Measurements from ENCODE around the gene ASB8. TPM values are rescaled to one million over a fixed set of nuclear protein-coding genes. Genes with fewer than 3 reads are reported as not detected.
"Not testable (repeated sequence)": the region's sequence is repeated elsewhere in the genome, so short reads cannot be mapped to it uniquely, and the experiment has no call there.

The ASB8 gene
- total RNA-seq, 1 donor from 2014 or later: 22.2 TPM

- H3K36me3 Mint-ChIP-seq (ENCODE audit: insufficient read depth): peaks cover 25% of the 10 kb centered on the region
- H3K4me3 Mint-ChIP-seq (ENCODE audit: low read depth): no peak overlapping the region
- no peaks in the 10 kb centered on the region for H3K9me3 Mint-ChIP-seq (ENCODE audit: low read depth)
- H3K27me3 Mint-ChIP-seq: no peaks in the 10 kb centered on the region
- TF ChIP-seq, protein P1, sequence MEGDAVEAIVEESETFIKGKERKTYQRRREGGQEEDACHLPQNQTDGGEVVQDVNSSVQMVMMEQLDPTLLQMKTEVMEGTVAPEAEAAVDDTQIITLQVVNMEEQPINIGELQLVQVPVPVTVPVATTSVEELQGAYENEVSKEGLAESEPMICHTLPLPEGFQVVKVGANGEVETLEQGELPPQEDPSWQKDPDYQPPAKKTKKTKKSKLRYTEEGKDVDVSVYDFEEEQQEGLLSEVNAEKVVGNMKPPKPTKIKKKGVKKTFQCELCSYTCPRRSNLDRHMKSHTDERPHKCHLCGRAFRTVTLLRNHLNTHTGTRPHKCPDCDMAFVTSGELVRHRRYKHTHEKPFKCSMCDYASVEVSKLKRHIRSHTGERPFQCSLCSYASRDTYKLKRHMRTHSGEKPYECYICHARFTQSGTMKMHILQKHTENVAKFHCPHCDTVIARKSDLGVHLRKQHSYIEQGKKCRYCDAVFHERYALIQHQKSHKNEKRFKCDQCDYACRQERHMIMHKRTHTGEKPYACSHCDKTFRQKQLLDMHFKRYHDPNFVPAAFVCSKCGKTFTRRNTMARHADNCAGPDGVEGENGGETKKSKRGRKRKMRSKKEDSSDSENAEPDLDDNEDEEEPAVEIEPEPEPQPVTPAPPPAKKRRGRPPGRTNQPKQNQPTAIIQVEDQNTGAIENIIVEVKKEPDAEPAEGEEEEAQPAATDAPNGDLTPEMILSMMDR (IDR thresholded peaks at IDR 0.05; ENCODE audit: unreplicated experiment): no peak
- DNase-seq (ENCODE audit: low spot score, unreplicated experiment): no peak
- peaks cover 5% of the 10 kb centered on the region for H3K4me1 Mint-ChIP-seq (ENCODE audit: low read depth)
- H3K27ac Mint-ChIP-seq: no peak overlapping the region
Measured at GRCh38 chr12:48128800-48129199, 28.5 kb downstream of the ASB8 start.

- Mint-ChIP-seq H3K36me3 (ENCODE audit: insufficient read depth) (peaks cover 20% of the 10 kb centered on the region), H3K27ac (peak overlapping the region; percentile 17), H3K4me1 (ENCODE audit: low read depth) (peaks cover 21% of the 10 kb centered on the region), H3K4me3 (ENCODE audit: low read depth) (no peak overlapping the region), H3K27me3 (no peaks in the 10 kb centered on the region), H3K9me3 (ENCODE audit: low read depth) (no peaks in the 10 kb centered on the region)
- DNase-seq (ENCODE audit: low spot score, unreplicated experiment): no peak
- TF ChIP-seq, protein P1 (IDR thresholded peaks at IDR 0.05; ENCODE audit: unreplicated experiment): no peak
Measured at GRCh38 chr12:48126953-48127630, 30.2 kb downstream of the ASB8 start.

DNA sequence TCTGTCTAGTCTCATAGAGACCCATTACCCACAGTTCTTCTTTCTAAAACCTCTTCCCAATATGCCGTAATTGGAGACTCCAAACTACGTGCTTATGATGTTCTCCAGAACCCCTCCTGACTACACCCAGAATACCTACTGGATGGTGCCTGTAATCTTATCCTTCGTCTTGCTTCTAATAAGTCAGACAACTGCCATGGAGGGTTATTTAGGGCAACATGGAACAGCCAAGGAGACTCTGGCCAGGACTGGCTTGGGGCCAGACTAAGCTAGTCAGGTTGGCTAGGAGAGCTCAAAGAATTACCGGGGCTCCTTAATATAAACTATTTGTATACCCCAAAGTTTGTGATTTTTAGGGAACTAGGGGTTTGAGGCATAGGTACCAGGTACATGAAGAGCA is 31.3 kb downstream of the ASB8 start:
- peaks cover 25% of the 10 kb centered on the region for H3K4me1 Mint-ChIP-seq (ENCODE audit: low read depth)
- H3K27ac Mint-ChIP-seq: no peak overlapping the region
- no peaks in the 10 kb centered on the region for H3K9me3 Mint-ChIP-seq (ENCODE audit: low read depth)
- peaks cover 20% of the 10 kb centered on the region for H3K36me3 Mint-ChIP-seq (ENCODE audit: insufficient read depth)
- no peak overlapping the region for H3K4me3 Mint-ChIP-seq (ENCODE audit: low read depth)
- H3K27me3 Mint-ChIP-seq: no peaks in the 10 kb centered on the region
- DNase-seq (ENCODE audit: low spot score, unreplicated experiment): no peak
- TF ChIP-seq, protein P1 (IDR thresholded peaks at IDR 0.05; ENCODE audit: unreplicated experiment): no peak

- Mint-ChIP-seq H3K4me1 (ENCODE audit: low read depth) (peaks cover 26% of the 10 kb centered on the region), H3K36me3 (ENCODE audit: insufficient read depth) (peaks cover 18% of the 10 kb centered on the region)
- H3K27ac Mint-ChIP-seq; H3K4me3 Mint-ChIP-seq (ENCODE audit: low read depth); H3K27me3 Mint-ChIP-seq; DNase-seq (ENCODE audit: low spot score, unreplicated experiment); H3K9me3 Mint-ChIP-seq (ENCODE audit: low read depth): not testable (repeated sequence)
Measured at GRCh38 chr12:48125542-48125941, 31.8 kb downstream of the ASB8 start.

- H3K36me3 Mint-ChIP-seq (ENCODE audit: insufficient read depth): peaks cover 14% of the 10 kb centered on the region
- H3K4me3 Mint-ChIP-seq (ENCODE audit: low read depth): peak overlapping the region; percentile 47
- H3K9me3 Mint-ChIP-seq (ENCODE audit: low read depth): no peaks in the 10 kb centered on the region
- TF ChIP-seq, protein P1 (IDR thresholded peaks at IDR 0.05; ENCODE audit: unreplicated experiment): no peak
- H3K27ac Mint-ChIP-seq: peak overlapping the region; percentile 51
- H3K4me1 Mint-ChIP-seq (ENCODE audit: low read depth): peaks cover 46% of the 10 kb centered on the region
- DNase-seq (ENCODE audit: low spot score, unreplicated experiment): no peak
- no peaks in the 10 kb centered on the region for H3K27me3 Mint-ChIP-seq
Measured at GRCh38 chr12:48123169-48123568, 34.1 kb downstream of the ASB8 start.
